ENCODE data around the gene TPD52L1. TPM values are rescaled to one million over a fixed set of nuclear protein-coding genes. Genes with fewer than 3 reads are reported as not detected.

The TPD52L1 gene
- total and polyA plus RNA-seq, 5 donors from 2014 or later, result 0.40 to 0.76 (median 0.53) TPM; not detected in 1

Other genes with a start within 250 kb of the TPD52L1 start
- 0.12 TPM for gene RNF217, start 191.3 kb upstream of the TPD52L1 start, total RNA-seq
- not detected for gene RNF217, start 191.3 kb upstream of the TPD52L1 start, polyA plus RNA-seq
- 28.9 TPM for gene HDDC2, start 148.2 kb downstream of the TPD52L1 start, total RNA-seq
- gene HDDC2, start 148.2 kb downstream of the TPD52L1 start, polyA plus RNA-seq, result 10 to 100 TPM; 80.7 to 92.6 (median 89.7) TPM